GM18511 (cell line): Measurements from ENCODE around the gene RAET1G.

ENCODE experiments used
- ATAC-seq: cut with Tn5 transposase; IDR thresholded peaks from one replicate; pipeline ENCODE4 v1.9.1; 2021; ENCODE audit warnings: mild to moderate bottlenecking, moderate library complexity; ENCODE audit not compliant: unreplicated experiment

Gene RAET1G

DNA sequence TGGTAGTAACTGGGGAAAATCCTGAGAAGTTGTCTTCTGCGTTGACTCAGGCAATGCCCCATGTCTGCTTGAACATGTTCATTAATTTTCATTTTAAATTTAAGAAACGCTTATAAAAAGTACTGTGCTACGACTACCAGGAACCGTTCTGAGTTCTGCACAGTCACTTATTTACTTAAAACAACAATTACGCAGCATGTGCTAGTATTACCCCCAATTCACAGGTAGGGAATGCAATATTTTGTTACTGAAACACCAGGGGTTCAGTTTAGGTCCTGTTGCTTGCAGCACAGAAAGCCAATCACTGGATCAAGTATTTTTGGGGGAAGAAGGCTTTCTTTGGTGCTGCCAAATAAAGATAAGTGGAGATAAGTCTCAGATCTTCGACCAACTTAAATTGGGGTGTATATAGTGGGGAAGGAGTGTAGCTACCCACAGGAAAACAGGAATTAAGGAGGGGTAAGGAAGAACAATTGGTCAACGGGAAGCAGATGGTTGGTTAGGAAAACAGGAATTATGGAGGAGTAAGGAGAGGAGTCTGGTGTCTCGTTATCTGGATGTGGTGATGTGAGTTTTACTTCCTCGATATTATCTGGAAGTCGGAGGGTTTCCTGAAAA is 53.5 kb downstream of the RAET1G start:
- ATAC-seq = no peak

DNA sequence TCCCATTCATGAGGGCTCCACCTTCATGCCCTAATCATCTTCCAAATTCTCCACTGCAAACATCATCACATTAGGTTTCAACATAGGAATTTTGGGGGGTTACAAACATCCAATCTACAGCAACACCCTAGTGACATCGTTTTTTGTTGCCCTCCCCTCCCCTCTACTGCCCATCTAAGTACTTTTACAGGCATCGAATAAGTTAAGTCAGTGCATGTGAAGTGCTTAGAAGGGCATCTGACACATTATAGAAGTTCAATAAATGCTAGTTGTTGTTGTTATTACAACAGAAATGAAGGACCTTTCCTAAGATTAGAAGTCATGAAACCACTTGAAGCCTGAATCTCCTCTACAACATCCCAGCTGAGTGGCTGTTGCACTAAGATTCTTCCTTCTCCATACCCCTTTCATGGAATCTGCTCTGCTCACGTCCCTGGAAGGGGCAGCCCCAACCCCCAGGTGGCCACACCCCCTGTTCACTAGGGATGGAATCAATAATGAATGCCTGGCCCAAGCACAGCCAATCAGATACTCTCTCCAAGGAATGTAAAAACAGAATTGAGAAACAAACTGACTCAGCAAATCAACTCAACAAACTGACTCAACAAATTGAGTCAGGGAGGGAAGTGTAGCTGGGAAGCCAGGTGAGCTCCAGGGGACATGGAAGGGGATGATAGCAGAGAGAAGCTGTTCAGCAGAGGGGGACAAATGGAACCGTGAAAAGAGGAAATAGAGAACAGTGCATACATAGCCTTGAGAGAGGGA is 54.9 kb downstream of the RAET1G start:
- no peak for ATAC-seq
